Measurements from ENCODE around the gene TMCC2.
A peak's percentile ranks its signal among the peaks of the same experiment; 100 is the strongest.

DNA sequence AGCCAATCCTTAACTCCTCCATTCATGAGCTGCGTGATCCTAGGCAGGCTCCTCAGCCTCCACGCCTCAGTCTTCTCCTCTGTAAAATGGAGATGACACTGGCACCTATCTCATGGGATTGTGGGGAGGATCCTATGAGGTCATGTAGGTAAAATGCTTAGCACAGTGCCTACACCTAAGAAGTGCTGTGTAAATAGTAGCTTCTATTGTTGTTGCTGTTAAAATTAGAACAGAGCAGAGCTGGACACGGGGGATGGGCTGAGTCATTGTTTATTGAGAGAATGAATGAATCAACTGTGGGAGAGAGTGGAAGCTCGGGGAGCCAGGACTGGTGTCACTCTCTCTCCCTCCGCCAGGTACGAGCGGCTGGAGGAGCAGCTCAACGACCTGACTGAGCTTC is 43.0 kb downstream of the TMCC2 start:
- TF ChIP-seq POLR2A (IDR thresholded peaks at IDR 0.05) (no peak), POLR2AphosphoS5 (IDR thresholded peaks at IDR 0.05) (peak; percentile 22)
- TF ChIP-seq, protein P1, sequence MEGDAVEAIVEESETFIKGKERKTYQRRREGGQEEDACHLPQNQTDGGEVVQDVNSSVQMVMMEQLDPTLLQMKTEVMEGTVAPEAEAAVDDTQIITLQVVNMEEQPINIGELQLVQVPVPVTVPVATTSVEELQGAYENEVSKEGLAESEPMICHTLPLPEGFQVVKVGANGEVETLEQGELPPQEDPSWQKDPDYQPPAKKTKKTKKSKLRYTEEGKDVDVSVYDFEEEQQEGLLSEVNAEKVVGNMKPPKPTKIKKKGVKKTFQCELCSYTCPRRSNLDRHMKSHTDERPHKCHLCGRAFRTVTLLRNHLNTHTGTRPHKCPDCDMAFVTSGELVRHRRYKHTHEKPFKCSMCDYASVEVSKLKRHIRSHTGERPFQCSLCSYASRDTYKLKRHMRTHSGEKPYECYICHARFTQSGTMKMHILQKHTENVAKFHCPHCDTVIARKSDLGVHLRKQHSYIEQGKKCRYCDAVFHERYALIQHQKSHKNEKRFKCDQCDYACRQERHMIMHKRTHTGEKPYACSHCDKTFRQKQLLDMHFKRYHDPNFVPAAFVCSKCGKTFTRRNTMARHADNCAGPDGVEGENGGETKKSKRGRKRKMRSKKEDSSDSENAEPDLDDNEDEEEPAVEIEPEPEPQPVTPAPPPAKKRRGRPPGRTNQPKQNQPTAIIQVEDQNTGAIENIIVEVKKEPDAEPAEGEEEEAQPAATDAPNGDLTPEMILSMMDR (IDR thresholded peaks at IDR 0.05) = no peak

Measured in prostate gland (tissue), 2 donors.